ENCODE measurements around the gene RALGAPB. TPM values are rescaled to one million over a fixed set of nuclear protein-coding genes. Genes with fewer than 3 reads are reported as not detected.

Gene RALGAPB
- total RNA-seq, 6 experiments from 2014 or later: 23.4 to 29.5 (median 26.7) TPM

GRCh38 chr20:38445381-38445796 lies 27.3 kb upstream of the RALGAPB start:
- Mint-ChIP-seq H3K9me3 (no peaks in the 10 kb centered on the region), H3K4me1 (ENCODE audit: low read depth) (peaks cover 52% of the 10 kb centered on the region), H3K36me3 (ENCODE audit: low read depth) (peaks cover 24% of the 10 kb centered on the region), H3K4me3 (no peak overlapping the region), H3K27me3 (ENCODE audit: insufficient read depth) (peaks cover 10% of the 10 kb centered on the region), H3K27ac (no peak overlapping the region)
- DNase-seq: no peak
- TF ChIP-seq CTCF (IDR thresholded peaks at IDR 0.05): no peak

- TF ChIP-seq CTCF (IDR thresholded peaks at IDR 0.05): no peak
- peaks cover 29% of the 10 kb centered on the region for H3K36me3 Mint-ChIP-seq (ENCODE audit: low read depth)
- peak overlapping the region; percentile 81 for H3K4me3 Mint-ChIP-seq
- peaks cover 57% of the 10 kb centered on the region for H3K4me1 Mint-ChIP-seq (ENCODE audit: low read depth)
- H3K27ac Mint-ChIP-seq: peak overlapping the region; percentile 56
- peaks cover 8% of the 10 kb centered on the region for H3K27me3 Mint-ChIP-seq (ENCODE audit: insufficient read depth)
- no peaks in the 10 kb centered on the region for H3K9me3 Mint-ChIP-seq
- no peak for DNase-seq
Observed at GRCh38 chr20:38445901-38446425, 26.7 kb upstream of the RALGAPB start.

GRCh38 chr20:38446441-38447209 lies 26.0 kb upstream of the RALGAPB start:
- peak; percentile 93 for TF ChIP-seq CTCF (IDR thresholded peaks at IDR 0.05)
- Mint-ChIP-seq H3K27me3 (ENCODE audit: insufficient read depth) (peaks cover 8% of the 10 kb centered on the region), H3K9me3 (no peaks in the 10 kb centered on the region), H3K4me3 (peak overlapping the region; percentile 81), H3K36me3 (ENCODE audit: low read depth) (peaks cover 35% of the 10 kb centered on the region), H3K4me1 (ENCODE audit: low read depth) (peaks cover 62% of the 10 kb centered on the region), H3K27ac (peak overlapping the region; percentile 71)
- peak; percentile 84 for DNase-seq

- no peak for TF ChIP-seq CTCF (IDR thresholded peaks at IDR 0.05)
- Mint-ChIP-seq H3K27ac (peak overlapping the region; percentile 71), H3K36me3 (ENCODE audit: low read depth) (peaks cover 35% of the 10 kb centered on the region), H3K4me1 (ENCODE audit: low read depth) (peaks cover 61% of the 10 kb centered on the region), H3K9me3 (no peaks in the 10 kb centered on the region), H3K27me3 (ENCODE audit: insufficient read depth) (peaks cover 4% of the 10 kb centered on the region), H3K4me3 (peak overlapping the region; percentile 81)
- no peak for DNase-seq
Observed at GRCh38 chr20:38447251-38447661, 25.4 kb upstream of the RALGAPB start.

- no peak for DNase-seq
- no peak for TF ChIP-seq CTCF (IDR thresholded peaks at IDR 0.05)
- peak overlapping the region; percentile 71 for H3K27ac Mint-ChIP-seq
- peak overlapping the region; percentile 81 for H3K4me3 Mint-ChIP-seq
- H3K9me3 Mint-ChIP-seq: no peaks in the 10 kb centered on the region
- peaks cover 35% of the 10 kb centered on the region for H3K36me3 Mint-ChIP-seq (ENCODE audit: low read depth)
- H3K27me3 Mint-ChIP-seq (ENCODE audit: insufficient read depth): no peaks in the 10 kb centered on the region; the same call in 1 of the 2 replicates
- H3K4me1 Mint-ChIP-seq (ENCODE audit: low read depth): peaks cover 69% of the 10 kb centered on the region
Observed at GRCh38 chr20:38447931-38448675, 24.5 kb upstream of the RALGAPB start.

Measured in HFFc6 (cell line).